ENCODE data around the gene DNAI4. TPM values are rescaled to one million over a fixed set of nuclear protein-coding genes. Genes with fewer than 3 reads are reported as not detected.

Gene DNAI4
- total and polyA plus RNA-seq, 2 of the 4 experiments (the other 2 are of a cell fraction), result 0.63 to 1.6 TPM

DNA sequence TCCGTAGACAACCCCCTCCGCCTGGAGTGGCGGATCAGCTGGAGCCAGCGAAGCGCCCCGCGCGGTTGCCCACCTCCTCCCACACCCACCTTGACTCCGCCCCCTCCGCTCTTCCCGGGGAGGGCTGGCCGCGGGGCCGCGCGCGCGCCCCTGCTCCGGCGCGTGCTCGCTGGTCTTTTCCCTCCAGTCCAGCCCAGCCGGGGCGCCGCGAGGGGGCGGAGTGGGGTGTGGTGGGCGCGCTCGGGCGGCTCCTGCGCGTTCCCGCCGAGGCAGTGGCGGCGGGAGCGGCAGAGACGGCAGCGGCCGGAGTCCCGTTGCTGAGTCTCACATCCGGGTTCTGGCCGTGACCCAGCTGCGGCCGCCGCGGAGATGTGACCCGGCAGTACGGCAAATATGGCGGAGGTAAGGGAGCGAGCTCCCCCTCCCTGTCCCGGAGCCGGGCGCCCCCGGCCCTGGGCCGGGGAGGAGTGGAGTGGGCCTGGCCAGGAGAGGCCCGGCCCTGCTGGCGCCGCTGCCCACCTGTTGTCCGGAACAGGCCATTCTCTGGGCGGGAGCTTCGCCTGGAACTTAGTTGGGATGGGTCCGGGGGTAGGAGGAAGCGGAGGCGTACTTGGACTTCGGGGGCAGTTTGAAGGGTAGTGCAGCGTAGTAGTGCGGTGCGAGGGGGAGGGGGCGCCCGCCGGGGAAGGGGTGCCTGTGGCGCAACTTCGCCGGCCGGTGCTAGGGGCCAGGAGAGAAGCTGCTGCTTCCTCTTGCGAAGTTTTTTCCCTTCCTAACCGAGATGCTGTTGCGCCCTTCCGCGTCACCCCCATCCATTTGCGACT, 5.6 kb upstream of the DNAI4 start:
- H2BK20ac ChIP-seq (ENCODE audit: low read depth, low read length), result peak overlapping the region; percentile 64
- ATAC-seq (ENCODE audit: low read depth) (peak; percentile 73), DNase-seq (peak; percentile 89)
- H3K23ac ChIP-seq (ENCODE audit: low read depth, low read length), result peak overlapping the region; percentile 87
- H3K4ac ChIP-seq (ENCODE audit: low read depth, low read length), result peak overlapping the region; percentile 90
- H4K8ac ChIP-seq (ENCODE audit: low read depth in 2 of 2, low read length in 2 of 2), result peak overlapping the region; percentile 25 to 86
- peak overlapping the region; percentile 63; the same call in 1 of the 2 replicates for H2BK120ac ChIP-seq (ENCODE audit: low read depth, low read length)
- peak overlapping the region; percentile 67 for H4K91ac ChIP-seq (ENCODE audit: insufficient read depth, low read depth, low read length)
- peaks cover 5 to 27% of the 10 kb centered on the region in 2 experiments; a peak in 3 of 4 replicates for H3K79me1 ChIP-seq (ENCODE audit: low read depth in 1 of 2, low read length in 2 of 2)
- no peaks in the 10 kb centered on the region; the same call in 1 of the 2 replicates for H3K9me1 ChIP-seq (ENCODE audit: insufficient read depth, low read length)
- H3K36me3 ChIP-seq (ENCODE audit: control insufficient read depth, insufficient read depth, low read length), result no peaks in the 10 kb centered on the region
- intact Hi-C loops (cut with micrococcal nuclease) (loop anchor here (5.0 to 10.0 kb wide), 2 partner anchors 37 to 1085 kb away; no protein-coding TSS in a partner anchor), dilution Hi-C loops (cut with HindIII; ENCODE audit: low sequenced_read_pairs, unreplicated experiment) (no loop called here), in situ Hi-C loops (cut with MboI; ENCODE audit: low sequenced_read_pairs) (loop anchor here (25.0 kb wide), 2 partner anchors 393 to 1118 kb away; partner anchors contain the start of gene SGIP1)
- H2AK5ac ChIP-seq (ENCODE audit: low read depth, low read length), result peak overlapping the region; percentile 57
- peak overlapping the region; percentile 85 for H3K14ac ChIP-seq (replicated peaks; ENCODE audit: low read depth, low read length)
- H3K56ac ChIP-seq (ENCODE audit: extremely low read depth, insufficient read depth, low read length), result peak overlapping the region; percentile 92
- peak overlapping the region; percentile 91 for H3K9ac ChIP-seq (ENCODE audit: low read depth, low read length)
- H4K20me1 ChIP-seq (ENCODE audit: insufficient read depth, low read length), result peaks cover 25% of the 10 kb centered on the region
- peak overlapping the region; percentile 10; the same call in 1 of the 2 replicates for H3K18ac ChIP-seq (ENCODE audit: low read depth, low read length)
- H2BK5ac ChIP-seq (ENCODE audit: low read depth, low read length, poor library complexity, severe bottlenecking), result peak overlapping the region; percentile 74
- WGBS, 2 experiments (ENCODE audit: extremely low coverage in 2 of 2, insufficient read length in 1 of 2), result 0% methylated on average over 24 of the region's 83 CpGs; no CpG with 5 or more reads in 1 of the 2 experiments
- peak overlapping the region; percentile 72; the same call in 1 of the 3 replicates for H2BK15ac ChIP-seq (ENCODE audit: low read depth, low read length)
- POLR2A ChIA-PET (ENCODE audit: unreplicated experiment), result no interaction called here
- no TSS peak for BruUV-seq (replicated peaks)
- H3K27me3 ChIP-seq (ENCODE audit: control insufficient read depth, insufficient read depth, low read length), result no peaks in the 10 kb centered on the region
- H2AFZ ChIP-seq (replicated peaks; ENCODE audit: low read length, poor library complexity), result peak overlapping the region; percentile 90
- peak overlapping the region; percentile 9 for H4K5ac ChIP-seq (ENCODE audit: low read depth, low read length)
- peak overlapping the region; percentile 76 for H3K4me2 ChIP-seq (ENCODE audit: low read depth, low read length)
- CTCF ChIA-PET, result interaction anchor here (0.8 kb wide), 1 partner anchor 218 kb away, joined by 3 read pairs; no protein-coding TSS in a partner anchor
- 0 out of 2 replicates have a peak, but pooled peaks cover 2% of the 10 kb centered on the region for H3K4me1 ChIP-seq (ENCODE audit: control insufficient read depth, insufficient read depth, low read length)
- peak overlapping the region; percentile 77 for H3K27ac ChIP-seq (ENCODE audit: insufficient read depth, low read length)
- no peaks in the 10 kb centered on the region for H3K9me3 ChIP-seq (ENCODE audit: control insufficient read depth, insufficient read depth, low read length)
- H2AK9ac ChIP-seq (replicated peaks; ENCODE audit: low read depth, low read length, poor library complexity), result peak overlapping the region; percentile 89
- H3K4me3 ChIP-seq (ENCODE audit: insufficient read depth, low read depth, low read length), result peak overlapping the region; percentile 65
- no peak for TF ChIP-seq RAD21 (IDR thresholded peaks at IDR 0.05; ENCODE audit: low read length)
- TF ChIP-seq, protein P1, sequence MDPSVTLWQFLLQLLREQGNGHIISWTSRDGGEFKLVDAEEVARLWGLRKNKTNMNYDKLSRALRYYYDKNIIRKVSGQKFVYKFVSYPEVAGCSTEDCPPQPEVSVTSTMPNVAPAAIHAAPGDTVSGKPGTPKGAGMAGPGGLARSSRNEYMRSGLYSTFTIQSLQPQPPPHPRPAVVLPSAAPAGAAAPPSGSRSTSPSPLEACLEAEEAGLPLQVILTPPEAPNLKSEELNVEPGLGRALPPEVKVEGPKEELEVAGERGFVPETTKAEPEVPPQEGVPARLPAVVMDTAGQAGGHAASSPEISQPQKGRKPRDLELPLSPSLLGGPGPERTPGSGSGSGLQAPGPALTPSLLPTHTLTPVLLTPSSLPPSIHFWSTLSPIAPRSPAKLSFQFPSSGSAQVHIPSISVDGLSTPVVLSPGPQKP (IDR thresholded peaks at IDR 0.05; ENCODE audit: borderline replicate concordance, low read depth, low read length), result no peak
- TF ChIP-seq CHD1 (IDR thresholded peaks at IDR 0.05; ENCODE audit: low read depth, low read length), result no peak
- TF ChIP-seq, protein P2, sequence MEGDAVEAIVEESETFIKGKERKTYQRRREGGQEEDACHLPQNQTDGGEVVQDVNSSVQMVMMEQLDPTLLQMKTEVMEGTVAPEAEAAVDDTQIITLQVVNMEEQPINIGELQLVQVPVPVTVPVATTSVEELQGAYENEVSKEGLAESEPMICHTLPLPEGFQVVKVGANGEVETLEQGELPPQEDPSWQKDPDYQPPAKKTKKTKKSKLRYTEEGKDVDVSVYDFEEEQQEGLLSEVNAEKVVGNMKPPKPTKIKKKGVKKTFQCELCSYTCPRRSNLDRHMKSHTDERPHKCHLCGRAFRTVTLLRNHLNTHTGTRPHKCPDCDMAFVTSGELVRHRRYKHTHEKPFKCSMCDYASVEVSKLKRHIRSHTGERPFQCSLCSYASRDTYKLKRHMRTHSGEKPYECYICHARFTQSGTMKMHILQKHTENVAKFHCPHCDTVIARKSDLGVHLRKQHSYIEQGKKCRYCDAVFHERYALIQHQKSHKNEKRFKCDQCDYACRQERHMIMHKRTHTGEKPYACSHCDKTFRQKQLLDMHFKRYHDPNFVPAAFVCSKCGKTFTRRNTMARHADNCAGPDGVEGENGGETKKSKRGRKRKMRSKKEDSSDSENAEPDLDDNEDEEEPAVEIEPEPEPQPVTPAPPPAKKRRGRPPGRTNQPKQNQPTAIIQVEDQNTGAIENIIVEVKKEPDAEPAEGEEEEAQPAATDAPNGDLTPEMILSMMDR (conservative IDR thresholded peaks at IDR 0.05; ENCODE audit: low read depth, low read length), result peak; percentile 38
- TF ChIP-seq BHLHE40 (IDR thresholded peaks at IDR 0.05; ENCODE audit: low read depth, low read length), result no peak
- peak; percentile 94 for TF ChIP-seq MAZ (IDR thresholded peaks at IDR 0.05; ENCODE audit: borderline replicate concordance, low read depth, low read length)
- TF ChIP-seq MXI1 (IDR thresholded peaks at IDR 0.05; ENCODE audit: borderline replicate concordance, low read depth, low read length), result peak; percentile 62; the same call in 1 of the 2 replicates
- TF ChIP-seq SMC3 (IDR thresholded peaks at IDR 0.05; ENCODE audit: low read depth, low read length), result no peak
- peak; percentile 74 for TF ChIP-seq POLR2A (IDR thresholded peaks at IDR 0.05; ENCODE audit: low read depth, low read length)
- TF ChIP-seq RCOR1 (IDR thresholded peaks at IDR 0.05; ENCODE audit: insufficient replicate concordance, low read length), result no peak
- TF ChIP-seq, protein P3, sequence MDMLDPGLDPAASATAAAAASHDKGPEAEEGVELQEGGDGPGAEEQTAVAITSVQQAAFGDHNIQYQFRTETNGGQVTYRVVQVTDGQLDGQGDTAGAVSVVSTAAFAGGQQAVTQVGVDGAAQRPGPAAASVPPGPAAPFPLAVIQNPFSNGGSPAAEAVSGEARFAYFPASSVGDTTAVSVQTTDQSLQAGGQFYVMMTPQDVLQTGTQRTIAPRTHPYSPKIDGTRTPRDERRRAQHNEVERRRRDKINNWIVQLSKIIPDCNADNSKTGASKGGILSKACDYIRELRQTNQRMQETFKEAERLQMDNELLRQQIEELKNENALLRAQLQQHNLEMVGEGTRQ (IDR thresholded peaks at IDR 0.05; ENCODE audit: low read depth, low read length), result 0 out of 2 replicates have a peak, but pooled peaks have one; percentile 3
- no peak for TF ChIP-seq FOS (IDR thresholded peaks at IDR 0.05; ENCODE audit: low read depth, low read length)
- no peak for TF ChIP-seq RFX5 (IDR thresholded peaks at IDR 0.05; ENCODE audit: low read depth, low read length)

Measured in IMR-90 (cell line).